Gastroesophageal sphincter (tissue), 4 donors: ENCODE results near the gene TK2. TPM values are rescaled to one million over a fixed set of nuclear protein-coding genes. Genes with fewer than 3 reads are reported as not detected.

Experiments
- ATAC-seq: fragments of 150-250 bp; one replicate; pipeline ENCODE4 v1.9.1; 2016; ENCODE audit warnings: mild to moderate bottlenecking, moderate library complexity
- H3K27ac ChIP-seq, 4 donors: fragments of 200-600 bp; sonication (generic) in 3 of 4; 1 replicate in 3 of 4; 2 replicates in 1 of 4; pipeline ENCODE4 v1.5.1; 2016 to 2019
- H3K27me3 ChIP-seq: fragments of 200-600 bp; sonication (generic); one replicate; pipeline ENCODE4 v1.5.1; 2019
- H3K36me3 ChIP-seq, 2 donors: fragments of 200-600 bp; sonication (generic); one replicate each; pipeline ENCODE4 v1.5.1; 2019; ENCODE audit warnings: control low read depth in 1 of 2
- H3K4me1 ChIP-seq, 3 donors: fragments of 200-600 bp; sonication (generic); 1 replicate in 2 of 3; 2 replicates in 1 of 3; pipeline ENCODE4 v1.5.1; 2016 to 2019; ENCODE audit warnings: control low read depth in 2 of 3
- H3K4me3 ChIP-seq, 2 donors: fragments of 200-600 bp; sonication (generic); one replicate each; pipeline ENCODE4 v1.5.1; 2019; ENCODE audit warnings: mild to moderate bottlenecking in 1 of 2, moderate library complexity in 1 of 2
- H3K9me3 ChIP-seq, 3 donors: fragments of 200-600 bp; sonication (generic); one replicate each; pipeline ENCODE4 v1.5.1; 2017 to 2019; ENCODE audit warnings: control low read depth in 2 of 3
- CTCF ChIP-seq, 4 experiments: fragments of 200-600 bp in 2 of 4; fragments of 450-650 bp in 2 of 4; sonication (generic) in 1 of 4; IDR thresholded peaks; one replicate each; pipeline ENCODE4 v1.5.1; 2017 to 2019; ENCODE audit warnings: antibody characterized with exemption in 4 of 4, mild to moderate bottlenecking in 2 of 4, moderate library complexity in 2 of 4
- EP300 ChIP-seq: sonication (generic); formaldehyde crosslinking; IDR thresholded peaks from one replicate; pipeline ENCODE4 v1.6.1; 2017; ENCODE audit warnings: antibody characterized with exemption, mild to moderate bottlenecking
- POLR2A ChIP-seq, 2 donors: fragments of 450-650 bp; IDR thresholded peaks; one replicate each; pipeline ENCODE4 v1.6.1; 2017; ENCODE audit warnings: antibody characterized with exemption in 2 of 2, mild to moderate bottlenecking in 2 of 2, moderate library complexity in 1 of 2
- POLR2AphosphoS5 ChIP-seq: sonication (generic); formaldehyde crosslinking; IDR thresholded peaks from one replicate; pipeline ENCODE4 v1.6.1; 2017; ENCODE audit warnings: antibody characterized with exemption
- WGBS, 2 donors: methylation state at CpG; one replicate each; pipeline ENCODE4 v1.1.5; 2018; ENCODE audit warnings: low coverage in 1 of 2; 5-methylcytosine and 5-hydroxymethylcytosine counted together
- total RNA-seq, 4 donors: library from RNA; depleted of rRNA; stranded (reverse); fragments of >200 nt; gene quantifications; one replicate each; pipeline ENCODE4 v1.1.0, GENCODE V29; 2016

TK2 gene
- total RNA-seq, 4 donors from 2014 or later = 32.7 to 42.8 (median 37.0) TPM

GRCh38 chr16:66509576-66509975 lies 40.3 kb downstream of the TK2 start:
- TF ChIP-seq EP300 (no peak), POLR2A (IDR thresholded peaks at IDR 0.05) (no peak), POLR2AphosphoS5 (no peak), CTCF (IDR thresholded peaks at IDR 0.05) (no peak)
- Histone ChIP-seq H3K4me1 (peaks cover 4 to 52% (median 29%) of the 10 kb centered on the region in 3 donors), H3K9me3 (no peaks in the 10 kb centered on the region), H3K27me3 (no peaks in the 10 kb centered on the region), H3K27ac (no peak overlapping the region), H3K4me3 (no peak overlapping the region), H3K36me3 (peaks cover 0 to 61% of the 10 kb centered on the region in 2 donors)
- ATAC-seq = no peak
- 90 to 100% methylated on average over 1 of the region's 5 CpGs for WGBS, 2 donors

GRCh38 chr16:66508914-66509496 lies 40.9 kb downstream of the TK2 start:
- H3K36me3 ChIP-seq = peaks cover 0 to 61% of the 10 kb centered on the region in 2 donors
- H3K4me3 ChIP-seq = no peak overlapping the region
- WGBS, 2 donors = 80 to 88% methylated on average over 1 to 9 of the region's 9 CpGs
- no peaks in the 10 kb centered on the region for H3K9me3 ChIP-seq
- no peaks in the 10 kb centered on the region for H3K27me3 ChIP-seq
- no peak for ATAC-seq
- TF ChIP-seq POLR2A (IDR thresholded peaks at IDR 0.05) = no peak
- H3K27ac ChIP-seq = peak overlapping the region in 2 of 4 donors; percentile 12 to 36
- peaks cover 4 to 56% (median 29%) of the 10 kb centered on the region in 3 donors for H3K4me1 ChIP-seq

GRCh38 chr16:66508248-66508913 lies 41.5 kb downstream of the TK2 start:
- TF ChIP-seq POLR2A (IDR thresholded peaks at IDR 0.05) = no peak
- no peak for TF ChIP-seq CTCF (IDR thresholded peaks at IDR 0.05)
- TF ChIP-seq EP300 = no peak
- ATAC-seq = peak; percentile 19
- Histone ChIP-seq H3K36me3 (peaks cover 0 to 55% of the 10 kb centered on the region in 2 donors), H3K27ac (peak overlapping the region in 3 of 4 donors; percentile 8 to 36 (median 12)), H3K4me3 (no peak overlapping the region), H3K4me1 (peaks cover 4 to 62% (median 31%) of the 10 kb centered on the region in 3 donors), H3K27me3 (no peaks in the 10 kb centered on the region), H3K9me3 (no peaks in the 10 kb centered on the region)
- WGBS, 2 donors = 53 to 67% methylated on average over 3 to 7 of the region's 7 CpGs

GRCh38 chr16:66507731-66508239 lies 42.1 kb downstream of the TK2 start:
- H3K9me3 ChIP-seq = no peaks in the 10 kb centered on the region
- peak overlapping the region in 2 of 4 donors; percentile 8 to 12 for H3K27ac ChIP-seq
- H3K27me3 ChIP-seq = no peaks in the 10 kb centered on the region
- 76% methylated on average over 4 of the region's 4 CpGs for WGBS, 2 donors
- TF ChIP-seq CTCF (IDR thresholded peaks at IDR 0.05) (no peak), POLR2AphosphoS5 (no peak), POLR2A (IDR thresholded peaks at IDR 0.05) (no peak), EP300 (no peak)
- peaks cover 4 to 65% (median 35%) of the 10 kb centered on the region in 3 donors for H3K4me1 ChIP-seq
- H3K4me3 ChIP-seq = no peak overlapping the region
- H3K36me3 ChIP-seq = peaks cover 0 to 49% of the 10 kb centered on the region in 2 donors
- ATAC-seq = no peak

- peak overlapping the region in 1 of 4 donors; percentile 68 for H3K27ac ChIP-seq
- ATAC-seq = no peak
- H3K4me3 ChIP-seq = no peak overlapping the region
- WGBS, 2 donors = 83 to 93% methylated on average over 3 of the region's 3 CpGs
- no peak for TF ChIP-seq POLR2AphosphoS5
- no peak for TF ChIP-seq EP300
- no peak for TF ChIP-seq POLR2A (IDR thresholded peaks at IDR 0.05)
- TF ChIP-seq CTCF (IDR thresholded peaks at IDR 0.05) = no peak
- H3K36me3 ChIP-seq = peaks cover 0 to 16% of the 10 kb centered on the region in 2 donors
- H3K27me3 ChIP-seq = no peaks in the 10 kb centered on the region
- peaks cover 5 to 38% (median 16%) of the 10 kb centered on the region in 3 donors for H3K4me1 ChIP-seq
- no peaks in the 10 kb centered on the region for H3K9me3 ChIP-seq
Measured at GRCh38 chr16:66503612-66504011, 46.3 kb downstream of the TK2 start.
